HG02610 (cell line): ENCODE data around the gene SPRY1.

Experiments
- ATAC-seq: cut with Tn5 transposase; IDR thresholded peaks from one replicate; pipeline ENCODE4 v1.9.1; 2021; ENCODE audit warnings: mild to moderate bottlenecking, moderate library complexity; ENCODE audit not compliant: unreplicated experiment

Gene SPRY1

DNA sequence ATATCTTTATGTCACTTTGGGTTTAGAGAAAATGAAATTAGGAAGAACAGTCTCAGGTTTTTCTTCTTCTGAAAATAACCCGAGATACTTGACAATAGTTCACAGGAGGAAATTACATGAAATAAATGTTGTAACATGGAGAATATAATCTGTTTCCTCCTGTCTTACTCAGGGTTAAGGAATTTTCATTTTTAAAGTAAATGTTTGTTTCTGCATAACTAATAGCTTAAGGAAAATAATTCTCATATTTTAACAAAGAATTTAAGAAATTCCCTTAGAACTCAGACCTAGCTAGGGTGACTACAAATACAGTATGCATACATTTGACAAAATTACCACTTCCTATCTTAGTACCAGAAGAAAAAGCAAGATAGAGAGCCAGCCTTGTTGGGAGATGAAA, 17.2 kb upstream of the SPRY1 start:
- no peak for ATAC-seq

DNA sequence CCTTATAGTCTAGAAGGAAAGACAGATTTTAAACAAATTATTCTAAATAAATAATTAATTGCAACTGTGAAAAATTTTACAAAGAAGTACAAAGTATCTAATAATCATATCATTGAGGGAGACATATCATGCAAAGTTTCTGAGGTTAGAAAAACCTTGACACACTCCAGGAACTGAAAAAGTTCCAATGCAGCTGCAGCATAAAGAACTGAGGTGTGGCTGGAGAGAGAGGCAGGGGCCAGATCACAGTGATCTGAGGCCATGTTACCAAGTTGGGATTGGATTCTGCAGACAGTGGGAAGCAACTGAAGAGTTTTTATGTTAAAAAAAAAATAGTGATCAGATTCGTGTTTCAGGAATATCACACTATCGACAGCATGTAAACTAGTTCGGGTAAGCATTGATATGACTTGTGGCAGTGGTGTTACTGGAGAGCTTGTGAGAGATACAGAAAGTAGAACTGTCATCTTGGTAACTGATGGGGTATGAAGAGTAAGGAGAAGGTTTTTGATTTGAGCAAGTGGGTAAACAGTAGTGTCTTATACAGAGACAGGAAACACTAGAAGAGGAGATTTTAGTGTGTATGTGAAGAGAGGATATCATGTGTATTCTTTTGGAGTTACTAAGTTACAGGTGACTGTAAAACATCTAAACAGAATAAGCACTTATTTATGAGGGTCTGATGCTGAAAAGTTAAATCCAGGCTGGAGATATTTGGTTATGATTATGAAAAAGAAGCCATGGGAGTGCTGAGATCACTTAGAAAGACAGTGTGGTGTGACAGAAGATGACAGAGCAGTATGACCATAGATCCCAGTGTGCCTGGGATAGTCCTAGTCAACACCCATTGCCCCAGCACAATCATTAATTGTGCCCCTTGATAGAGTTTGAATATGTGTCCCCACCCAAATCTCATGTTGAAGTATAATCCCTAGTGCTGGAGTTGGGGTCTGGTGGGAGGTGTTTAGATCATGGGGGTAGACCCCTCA, 15.6 kb upstream of the SPRY1 start:
- peak; percentile 84 for ATAC-seq

DNA sequence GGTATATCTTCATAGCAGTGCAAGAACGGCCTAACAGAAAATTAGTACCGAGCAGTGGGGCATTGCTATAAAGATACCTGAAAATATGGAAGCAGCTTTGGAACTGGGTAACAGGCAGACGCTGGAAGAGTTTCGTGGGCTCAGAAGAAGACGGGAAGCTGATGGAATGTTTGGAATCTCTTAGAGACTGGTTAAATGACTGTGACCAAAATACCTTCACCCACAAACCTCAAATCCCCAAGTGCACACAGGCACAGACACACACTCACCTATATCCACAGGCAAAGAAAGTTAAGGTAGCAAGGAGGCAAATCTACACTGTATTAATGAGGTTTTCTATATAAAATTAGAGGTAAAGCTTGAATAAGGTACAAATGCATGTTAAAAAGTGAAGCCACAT, 14.6 kb upstream of the SPRY1 start:
- ATAC-seq, result no peak

GRCh38 chr4:123383566-123383965, 13.0 kb upstream of the SPRY1 start:
- ATAC-seq, result no peak

GRCh38 chr4:123386609-123387008, 10.0 kb upstream of the SPRY1 start:
- ATAC-seq, result no peak

DNA sequence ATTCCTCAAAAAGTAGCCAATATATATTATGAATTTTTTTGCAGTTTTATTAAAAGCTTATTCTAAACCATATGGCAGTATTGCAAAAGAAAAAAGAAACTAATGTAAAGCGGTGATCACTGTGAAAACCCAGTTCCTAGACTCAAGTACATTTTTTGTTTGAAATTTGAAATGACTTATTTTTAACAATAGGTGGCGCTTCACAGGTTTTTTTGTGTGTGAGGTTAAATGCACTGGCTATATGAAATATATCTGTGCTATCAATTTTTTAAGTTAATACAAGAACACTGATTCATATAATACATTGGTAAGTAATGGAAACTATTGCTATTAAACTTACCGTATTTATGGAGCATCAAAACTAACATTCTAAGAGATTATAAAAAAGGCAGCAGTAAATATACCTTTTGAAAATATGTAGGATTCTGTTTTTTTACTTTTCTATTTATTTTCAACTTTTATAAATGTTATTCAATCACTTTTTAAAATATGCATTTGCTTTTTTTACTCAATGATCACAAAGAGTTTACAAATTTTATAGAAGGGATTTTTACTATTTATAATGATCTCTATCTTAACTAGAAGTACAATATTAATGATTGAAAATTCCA, 5.6 kb upstream of the SPRY1 start:
- ATAC-seq, result no peak

DNA sequence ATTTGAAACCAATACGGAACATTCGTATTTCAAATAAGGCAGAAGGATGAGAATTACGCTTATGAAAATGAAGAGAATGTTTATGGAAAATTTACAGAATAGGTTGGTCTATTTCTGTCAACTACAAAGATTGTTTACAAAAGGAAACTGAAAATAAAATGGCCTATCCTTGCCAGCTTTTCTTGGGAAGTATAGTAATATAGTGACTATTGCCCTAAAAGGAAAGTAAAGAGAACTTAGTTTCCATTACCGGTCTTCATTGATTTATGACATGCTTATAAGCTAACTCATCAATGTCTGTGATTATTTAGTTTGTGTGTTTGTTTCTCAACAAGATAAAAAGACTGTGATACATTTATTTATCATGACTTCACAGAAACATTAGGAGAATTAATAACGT, 2.9 kb upstream of the SPRY1 start:
- ATAC-seq, result no peak

- ATAC-seq, result peak; percentile 3
These were observed 810 bp downstream of the SPRY1 start for GRCh38 chr4:123397144-123398065.

- peak; percentile 60 for ATAC-seq
These were observed 1.7 kb downstream of the SPRY1 start for GRCh38 chr4:123398066-123398852.

DNA sequence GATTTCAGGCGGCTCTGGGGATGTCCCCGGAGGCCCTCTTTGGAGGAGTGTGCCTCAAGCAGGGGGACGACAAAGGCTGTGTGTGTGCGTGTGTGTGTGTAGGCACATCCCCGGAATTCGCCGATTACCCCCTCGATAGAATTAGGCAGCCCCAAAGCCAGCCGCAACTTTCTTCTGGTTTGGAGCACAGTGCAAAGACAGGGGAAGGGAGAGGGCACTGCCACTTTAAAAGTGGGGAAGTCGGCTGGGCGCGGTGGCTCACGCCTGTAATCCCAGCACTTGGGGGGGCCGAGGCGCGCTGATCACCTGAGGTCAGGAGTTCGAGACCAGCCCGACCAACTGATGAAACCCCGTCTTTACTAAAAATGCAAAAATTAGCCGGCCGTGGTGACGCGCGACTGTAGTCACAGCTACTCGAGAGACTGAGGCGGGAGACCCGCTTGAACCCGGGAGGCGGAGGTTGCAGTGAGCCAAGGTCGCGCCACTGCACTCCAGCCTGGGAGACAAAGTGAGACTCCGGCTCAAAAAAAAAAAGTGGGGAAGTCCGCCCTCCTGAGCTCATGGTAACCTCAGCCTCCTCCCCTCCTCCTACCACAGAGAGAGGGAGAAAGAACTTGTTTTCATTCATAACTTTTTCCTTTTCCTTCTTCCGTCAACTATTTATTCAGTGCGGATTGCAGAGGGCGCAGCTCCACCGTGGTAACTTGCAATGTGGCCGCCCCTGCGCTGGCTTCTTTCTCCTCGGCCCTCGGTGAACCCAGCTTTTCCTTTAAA, 2.4 kb downstream of the SPRY1 start:
- peak; percentile 47 for ATAC-seq

DNA sequence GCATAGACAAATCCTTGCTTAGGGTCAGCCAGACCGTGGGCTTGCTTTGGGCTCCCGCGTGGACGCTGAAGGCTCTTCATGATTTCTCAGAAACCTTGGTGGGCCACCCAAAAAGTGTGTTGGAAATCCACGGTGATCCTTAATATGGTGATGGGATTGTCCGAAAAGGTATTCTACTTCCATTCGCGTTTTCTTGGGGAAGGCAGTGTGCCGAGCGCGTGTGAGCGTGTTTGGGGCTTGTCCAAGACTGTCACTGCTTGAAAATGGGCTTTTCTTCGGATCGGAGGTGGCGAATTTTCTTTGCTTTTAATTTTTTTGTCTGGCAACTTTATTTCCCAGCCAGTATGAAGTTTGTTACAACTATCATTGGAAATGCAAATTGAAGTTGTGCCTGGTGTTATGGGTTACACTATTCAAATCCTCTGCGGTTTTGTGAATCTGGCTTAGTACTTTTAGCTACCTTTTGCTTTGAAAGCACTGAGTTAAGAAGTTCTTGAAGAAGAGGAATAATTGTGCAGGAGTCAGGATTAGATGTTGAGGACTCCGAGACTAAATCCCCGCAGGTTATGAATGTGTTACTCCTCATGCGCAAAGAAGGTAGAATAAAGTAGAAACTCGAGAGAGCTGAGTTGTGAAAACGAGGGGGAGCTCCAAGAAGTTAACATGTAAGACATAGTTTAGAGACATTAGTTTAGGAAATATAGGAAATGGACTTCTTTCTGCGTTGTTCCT, 3.2 kb downstream of the SPRY1 start:
- no peak for ATAC-seq

- no peak for ATAC-seq
These were observed 4.9 kb downstream of the SPRY1 start for GRCh38 chr4:123401271-123402120.

DNA sequence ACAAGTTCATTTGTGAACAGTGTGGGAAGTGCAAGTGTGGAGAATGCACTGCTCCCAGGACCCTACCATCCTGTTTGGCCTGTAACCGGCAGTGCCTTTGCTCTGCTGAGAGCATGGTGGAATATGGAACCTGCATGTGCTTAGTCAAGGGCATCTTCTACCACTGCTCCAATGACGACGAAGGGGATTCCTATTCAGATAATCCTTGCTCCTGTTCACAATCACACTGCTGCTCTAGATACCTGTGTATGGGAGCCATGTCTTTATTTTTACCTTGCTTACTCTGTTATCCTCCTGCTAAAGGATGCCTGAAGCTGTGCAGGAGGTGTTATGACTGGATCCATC, 5.5 kb downstream of the SPRY1 start:
- no peak for ATAC-seq

GRCh38 chr4:123403080-123403604, 6.5 kb downstream of the SPRY1 start:
- no peak for ATAC-seq

DNA sequence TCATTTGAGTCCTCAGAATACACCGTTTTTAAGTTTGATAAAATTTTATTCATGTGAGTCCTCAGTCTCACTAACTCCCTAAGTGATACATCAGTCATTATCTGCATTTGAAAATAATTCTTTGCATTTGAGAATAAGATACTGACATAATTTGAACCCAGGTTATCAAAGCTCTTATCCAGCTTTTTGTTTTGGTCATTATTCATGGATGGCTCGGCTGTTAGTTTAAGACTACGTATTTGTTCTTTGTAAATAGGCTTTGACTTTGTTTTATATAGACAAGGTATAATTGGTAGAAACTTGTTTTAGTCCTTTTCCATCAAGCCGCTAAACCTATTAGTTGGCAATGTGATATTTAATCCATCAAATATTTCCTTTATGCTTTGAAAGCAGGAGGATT, 7.9 kb downstream of the SPRY1 start:
- no peak for ATAC-seq

DNA sequence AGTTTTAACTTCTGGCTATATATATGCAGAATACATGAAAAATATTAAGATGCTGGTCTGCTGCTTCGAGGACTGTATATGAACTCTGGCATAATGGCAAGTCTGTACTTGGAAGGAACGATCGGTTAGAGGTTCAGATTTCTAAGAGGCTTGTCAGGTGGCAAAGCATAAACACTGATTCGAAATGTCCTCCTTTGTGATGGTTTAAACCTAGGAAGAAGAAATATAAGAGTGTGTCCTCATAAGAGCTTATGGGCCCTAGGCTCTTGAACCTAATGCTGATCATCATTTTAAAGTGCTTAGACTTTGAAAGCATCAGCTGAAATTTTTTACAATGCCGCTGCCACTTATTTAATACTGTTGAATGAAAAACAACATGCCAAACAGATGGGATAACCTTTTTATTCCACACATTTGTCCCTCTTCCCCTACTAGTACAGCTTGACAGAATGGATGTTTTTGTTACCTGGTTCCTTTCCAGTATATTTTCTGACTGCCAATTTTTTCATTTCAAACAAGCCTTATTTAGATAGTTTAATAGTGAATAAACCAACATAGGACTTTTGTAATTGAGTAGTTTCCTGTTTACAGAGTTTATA, 8.8 kb downstream of the SPRY1 start:
- ATAC-seq, result no peak

GRCh38 chr4:123406872-123407271, 10.3 kb downstream of the SPRY1 start:
- no peak for ATAC-seq
